GM23248 (cell line): ENCODE results near the gene IGSF3. TPM values are rescaled to one million over a fixed set of nuclear protein-coding genes. Genes with fewer than 3 reads are reported as not detected.

Experiments used
- DNase-seq: peaks from one replicate; pipeline ENCODE4 v3.0.0-alpha.2; 2015
- H2AFZ ChIP-seq: fragments of 200-600 bp; sonication (generic); 2 replicates; pipeline ENCODE4 v1.6.1; 2016; ENCODE audit warnings: antibody characterized with exemption
- H3F3A ChIP-seq: fragments of 200-600 bp; sonication (generic); 2 replicates; pipeline ENCODE4 v1.6.1; 2016; ENCODE audit warnings: mild to moderate bottlenecking, antibody characterized with exemption, mixed run types; ENCODE audit not compliant: insufficient read depth
- H3K27ac ChIP-seq: fragments of 200-600 bp; sonication (generic); 2 replicates; pipeline ENCODE4 v1.5.1; 2016; ENCODE audit warnings: mild to moderate bottlenecking
- H3K27me3 ChIP-seq: fragments of 200-600 bp; sonication (generic); replicated peaks from 2 replicates; pipeline ENCODE4 v1.6.1; 2016; ENCODE audit warnings: mild to moderate bottlenecking; ENCODE audit not compliant: insufficient read depth
- H3K36me3 ChIP-seq: fragments of 200-600 bp; sonication (generic); 2 replicates; pipeline ENCODE4 v1.6.1; 2016; ENCODE audit warnings: low read depth, mild to moderate bottlenecking
- H3K4me1 ChIP-seq: fragments of 200-600 bp; sonication (generic); 2 replicates; pipeline ENCODE4 v1.6.1; 2016; ENCODE audit warnings: mild to moderate bottlenecking; ENCODE audit not compliant: insufficient read depth
- H3K4me2 ChIP-seq: fragments of 200-600 bp; sonication (generic); one replicate; pipeline ENCODE4 v1.6.1; 2016; ENCODE audit warnings: mild to moderate bottlenecking; ENCODE audit not compliant: unreplicated experiment
- H3K4me3 ChIP-seq: fragments of 200-600 bp; sonication (generic); 2 replicates; pipeline ENCODE4 v1.5.1; 2016; ENCODE audit warnings: mild to moderate bottlenecking
- H3K79me2 ChIP-seq: fragments of 200-600 bp; sonication (generic); 2 replicates; pipeline ENCODE4 v1.6.1; 2016; ENCODE audit warnings: mild to moderate bottlenecking; ENCODE audit not compliant: insufficient read depth
- H3K9ac ChIP-seq: fragments of 200-600 bp; sonication (generic); 2 replicates; pipeline ENCODE4 v1.6.1; 2016; ENCODE audit warnings: mild to moderate bottlenecking
- H3K9me2 ChIP-seq: fragments of 200-600 bp; sonication (generic); 2 replicates; pipeline ENCODE4 v1.6.1; 2016; ENCODE audit warnings: mixed run types, mild to moderate bottlenecking, moderate library complexity; ENCODE audit not compliant: insufficient read depth
- H3K9me3 ChIP-seq: fragments of 200-600 bp; sonication (generic); one replicate; pipeline ENCODE4 v1.6.1; 2017; ENCODE audit warnings: low read depth
- H4K20me1 ChIP-seq: fragments of 200-600 bp; sonication (generic); 2 replicates; pipeline ENCODE4 v1.6.0; 2016; ENCODE audit not compliant: insufficient read depth
- EZH2 ChIP-seq: fragments of 200-600 bp; sonication (generic); IDR thresholded peaks from 2 replicates; pipeline ENCODE4 v1.6.1; 2018; ENCODE audit warnings: antibody characterized with exemption, mild to moderate bottlenecking; ENCODE audit not compliant: insufficient read depth, poor library complexity, severe bottlenecking
- EZH2phosphoT487 ChIP-seq: fragments of 200-600 bp; sonication (generic); IDR thresholded peaks from 2 replicates; pipeline ENCODE4 v1.6.1; 2018; ENCODE audit warnings: antibody characterized with exemption, moderate library complexity, mild to moderate bottlenecking, low read depth; ENCODE audit not compliant: insufficient read depth
- WGBS, 2 experiments: methylation state at CpG; one replicate each; pipeline ENCODE4 v1.1.6; 2015 to 2017; ENCODE audit warnings: low lambda C conversion rate in 2 of 2, low coverage in 1 of 2; ENCODE audit errors: missing lambda C conversion rate in 2 of 2; 5-methylcytosine and 5-hydroxymethylcytosine counted together
- in situ Hi-C: fragments of 300-500 bp; cut with MboI; formaldehyde crosslinking; loops from 2 replicates; pipeline ENCODE4 v1.15.0; 2020
- polyA plus RNA-seq: library from polyadenylated mRNA; unstranded; fragments of >200 nt; fragmentation: Nextera tagmentation; extraction: Ambion mirVana; gene quantifications from 2 replicates; pipeline ENCODE4 v1.2.1, GENCODE V29; 2016
- total RNA-seq: library from RNA; depleted of rRNA; stranded (reverse); fragments of >200 nt; shearing (Covaris generic); gene quantifications from 2 replicates; pipeline ENCODE4 v1.2.3, GENCODE V29; 2014

IGSF3 gene
- total and polyA plus RNA-seq, 2 experiments from 2014 or later = 0.08 to 0.22 TPM

DNA sequence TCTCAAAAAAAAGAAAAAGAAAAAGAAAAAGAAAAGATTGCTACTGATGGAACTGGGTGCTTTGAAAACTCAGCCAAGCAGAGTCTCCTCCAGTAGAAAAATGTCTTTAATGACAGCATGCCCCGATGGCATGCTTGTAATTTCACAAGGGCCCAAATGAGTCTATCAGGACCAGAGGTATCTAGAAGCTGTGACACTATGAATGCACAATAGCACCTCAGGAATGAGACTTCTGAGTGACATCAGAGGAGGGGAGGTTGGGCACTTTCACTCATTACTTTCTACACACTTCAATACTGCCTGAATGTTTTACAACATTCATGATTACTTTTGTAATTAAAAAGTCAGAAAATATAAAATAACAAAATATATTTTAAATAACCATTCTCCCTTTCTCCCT is 81.6 kb downstream of the IGSF3 start:
- H3K4me2 ChIP-seq = no peak overlapping the region
- no peaks in the 10 kb centered on the region for H3K79me2 ChIP-seq
- H3K4me1 ChIP-seq = no peaks in the 10 kb centered on the region
- no peaks in the 10 kb centered on the region for H3F3A ChIP-seq
- no peaks in the 10 kb centered on the region for H3K9me3 ChIP-seq
- no peaks in the 10 kb centered on the region for H3K36me3 ChIP-seq
- H2AFZ ChIP-seq = no peak overlapping the region
- in situ Hi-C loops = loop anchor here (25.0 kb wide), 1 partner anchor 476 kb away; the partner anchor contains the start of gene TTF2
- 0 to 8% methylated on average over 1 of the region's 1 CpG for WGBS, 2 experiments
- no peaks in the 10 kb centered on the region for H3K9me2 ChIP-seq
- no peak overlapping the region for H3K4me3 ChIP-seq
- no peak overlapping the region for H3K27ac ChIP-seq
- H4K20me1 ChIP-seq = no peaks in the 10 kb centered on the region
- DNase-seq = no peak
- no peak overlapping the region for H3K9ac ChIP-seq
- H3K27me3 ChIP-seq = no peaks in the 10 kb centered on the region
- TF ChIP-seq EZH2phosphoT487 = no peak
- TF ChIP-seq EZH2 = no peak

DNA sequence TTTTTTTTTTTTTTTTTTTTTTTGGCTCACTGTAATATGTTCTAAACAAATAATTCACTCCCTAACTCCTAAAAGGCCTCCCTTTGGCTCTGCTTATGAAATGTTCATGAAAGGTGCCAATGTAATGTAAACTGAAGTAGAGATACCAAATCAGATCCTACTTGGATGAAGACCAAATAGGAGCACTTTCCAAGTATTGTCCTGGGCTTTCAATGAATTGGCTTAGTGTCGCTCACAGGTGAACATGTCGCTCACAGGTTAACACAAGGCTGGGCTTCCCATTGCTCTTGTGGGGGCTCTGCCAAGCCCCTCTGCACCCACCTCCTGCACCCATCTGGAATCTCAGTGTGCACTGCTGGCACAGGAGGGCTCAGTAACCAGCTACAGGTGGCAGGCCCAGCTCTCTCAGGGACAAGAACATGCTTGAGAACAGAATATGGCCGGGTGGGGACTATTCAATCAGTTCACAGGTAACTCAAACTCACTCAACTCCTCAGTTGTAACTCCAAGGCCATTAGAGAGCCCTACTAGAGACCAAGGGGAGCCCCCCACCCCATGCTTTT is 86.1 kb downstream of the IGSF3 start:
- TF ChIP-seq EZH2phosphoT487 = no peak
- no peak for TF ChIP-seq EZH2
- no peaks in the 10 kb centered on the region for H4K20me1 ChIP-seq
- H2AFZ ChIP-seq = no peak overlapping the region
- no peaks in the 10 kb centered on the region for H3K9me2 ChIP-seq
- in situ Hi-C loops = loop anchor here (25.0 kb wide), 1 partner anchor 481 kb away; the partner anchor contains the start of gene TTF2
- no peak overlapping the region for H3K9ac ChIP-seq
- H3K4me3 ChIP-seq = no peak overlapping the region
- WGBS, 2 experiments = 88% methylated on average over 3 of the region's 3 CpGs
- no peak overlapping the region for H3K4me2 ChIP-seq
- DNase-seq = no peak
- no peaks in the 10 kb centered on the region for H3K9me3 ChIP-seq
- no peaks in the 10 kb centered on the region for H3K4me1 ChIP-seq
- no peaks in the 10 kb centered on the region for H3K79me2 ChIP-seq
- H3F3A ChIP-seq = no peaks in the 10 kb centered on the region
- H3K27me3 ChIP-seq = peaks cover 10% of the 10 kb centered on the region; the same call in 1 of the 2 replicates
- no peaks in the 10 kb centered on the region for H3K36me3 ChIP-seq
- no peak overlapping the region for H3K27ac ChIP-seq

DNA sequence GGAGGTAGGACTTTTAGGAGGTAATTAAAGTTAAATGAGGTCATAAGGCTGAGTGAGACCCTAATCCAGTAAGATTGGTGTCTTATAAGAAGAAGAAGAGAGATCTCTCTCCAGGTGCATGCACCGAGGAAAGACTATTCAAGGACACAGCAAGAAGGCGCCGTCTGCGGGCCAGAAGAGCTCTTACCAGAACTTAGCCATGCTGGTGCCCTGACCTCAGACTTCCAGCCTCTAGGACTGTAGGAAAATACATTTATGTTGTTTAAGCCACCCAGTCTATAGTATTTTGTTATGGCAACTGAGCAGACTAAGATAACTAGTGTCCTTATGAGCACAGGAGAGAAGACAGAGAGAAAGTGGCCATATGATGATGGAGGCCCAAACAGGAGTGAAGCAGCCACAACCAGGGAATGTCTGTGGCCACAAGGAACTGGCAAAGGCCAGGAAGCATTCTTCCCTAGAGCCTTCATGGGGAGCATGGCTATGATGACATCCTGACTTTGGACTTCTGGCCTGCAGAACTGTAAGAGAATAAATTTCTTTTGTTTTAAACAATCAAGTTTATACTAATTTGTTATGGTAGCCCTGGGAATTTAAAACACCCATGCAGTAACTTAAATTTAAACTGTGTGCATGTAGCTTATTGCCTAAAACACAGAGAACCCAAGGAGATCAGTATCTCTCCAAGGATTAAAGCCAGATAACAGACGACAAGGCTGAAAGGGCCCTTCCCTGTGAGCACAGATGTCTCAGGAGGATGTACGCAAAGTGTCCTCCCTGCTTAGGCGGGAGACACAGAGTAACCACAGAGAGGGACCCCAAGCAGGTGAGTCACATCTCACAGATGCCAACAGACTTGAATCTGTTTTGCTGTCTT is 86.8 kb downstream of the IGSF3 start:
- no peaks in the 10 kb centered on the region for H4K20me1 ChIP-seq
- H3K4me2 ChIP-seq = no peak overlapping the region
- no peak for TF ChIP-seq EZH2phosphoT487
- TF ChIP-seq EZH2 = no peak
- H3K4me1 ChIP-seq = no peaks in the 10 kb centered on the region
- peak; percentile 45 for DNase-seq
- H3K36me3 ChIP-seq = no peaks in the 10 kb centered on the region
- no peaks in the 10 kb centered on the region for H3K9me3 ChIP-seq
- H3K27me3 ChIP-seq = peaks cover 10% of the 10 kb centered on the region; the same call in 1 of the 2 replicates
- H3K9ac ChIP-seq = no peak overlapping the region
- in situ Hi-C loops = loop anchor here (25.0 kb wide), 1 partner anchor 482 kb away; the partner anchor contains the start of gene TTF2
- H3K27ac ChIP-seq = no peak overlapping the region
- 87% methylated on average over 7 of the region's 7 CpGs for WGBS, 2 experiments
- no peaks in the 10 kb centered on the region for H3F3A ChIP-seq
- no peaks in the 10 kb centered on the region for H3K79me2 ChIP-seq
- H2AFZ ChIP-seq = no peak overlapping the region
- no peaks in the 10 kb centered on the region for H3K9me2 ChIP-seq
- H3K4me3 ChIP-seq = no peak overlapping the region

DNA sequence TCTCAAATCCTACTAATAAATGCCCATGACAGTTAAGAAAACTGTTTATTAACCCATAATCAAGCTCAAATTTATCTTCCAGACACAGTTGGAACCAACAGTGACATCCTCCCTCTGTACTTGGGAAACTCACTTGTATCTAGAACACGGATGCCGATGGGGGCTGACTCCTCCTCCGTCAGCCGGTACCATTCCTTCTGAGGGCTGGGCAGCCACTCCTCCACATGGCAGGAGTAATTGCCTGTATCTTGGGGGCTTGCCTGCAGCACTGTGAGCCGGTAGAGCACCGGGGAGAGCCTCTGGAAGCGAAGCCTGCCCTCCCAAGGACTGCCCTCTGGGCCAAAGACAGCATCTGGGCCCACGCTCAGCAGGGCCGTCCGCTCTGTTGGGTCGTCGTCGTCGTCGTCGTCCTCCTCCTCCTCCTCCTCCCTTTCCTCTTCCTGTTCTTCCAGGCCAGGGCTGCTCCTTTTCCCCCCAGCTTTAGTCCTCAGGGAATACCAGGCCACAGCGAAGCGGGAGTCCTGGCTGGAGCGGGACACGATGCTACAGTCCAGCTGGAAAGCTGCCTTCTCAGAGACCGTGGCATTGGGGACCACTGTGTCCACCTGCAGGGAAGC is 88.2 kb downstream of the IGSF3 start:
- no peaks in the 10 kb centered on the region for H3K9me2 ChIP-seq
- H2AFZ ChIP-seq = no peak overlapping the region
- no peak overlapping the region for H3K4me3 ChIP-seq
- no peak overlapping the region for H3K27ac ChIP-seq
- H3K36me3 ChIP-seq = no peaks in the 10 kb centered on the region
- H4K20me1 ChIP-seq = no peaks in the 10 kb centered on the region
- H3F3A ChIP-seq = no peaks in the 10 kb centered on the region
- H3K9me3 ChIP-seq = no peaks in the 10 kb centered on the region
- no peaks in the 10 kb centered on the region for H3K4me1 ChIP-seq
- no peak overlapping the region for H3K4me2 ChIP-seq
- H3K9ac ChIP-seq = no peak overlapping the region
- in situ Hi-C loops = loop anchor here (25.0 kb wide), 1 partner anchor 483 kb away; the partner anchor contains the start of gene TTF2
- no peak for DNase-seq
- H3K79me2 ChIP-seq = no peaks in the 10 kb centered on the region
- peaks cover 10% of the 10 kb centered on the region; the same call in 1 of the 2 replicates for H3K27me3 ChIP-seq
- no peak for TF ChIP-seq EZH2
- TF ChIP-seq EZH2phosphoT487 = no peak
- WGBS, 2 experiments = 70 to 71% methylated on average over 21 of the region's 21 CpGs
